H1 (cell line): ENCODE measurements around the gene ZNF488. TPM values are rescaled to one million over a fixed set of nuclear protein-coding genes. Genes with fewer than 3 reads are reported as not detected.

Experiments
- CTCF ChIA-PET: fragments of 300-600 bp; sonication (Branson Sonifier 250); formaldehyde crosslinking; loops from one replicate; lab custom pipeline; 2021; ENCODE audit not compliant: partially characterized antibody; lab: Charles Lee
- POLR2A ChIA-PET: fragments of 300-600 bp; sonication (Branson Sonifier 250); formaldehyde crosslinking; loops from one replicate; lab custom pipeline; 2021; ENCODE audit warnings: inconsistent platforms; ENCODE audit not compliant: partially characterized antibody; lab: Charles Lee
- DNase-seq, 2 experiments: peaks; one replicate each; pipeline versions ENCODE4 v3.0.0 to v3.0.0-alpha.2; 2010 to 2022; ENCODE audit warnings: low spot score in 2 of 2, low read depth in 1 of 2, mixed read lengths in 1 of 2
- FAIRE-seq: peaks from 2 replicates; lab custom pipeline; 2011; peaks lifted over from hg19 to GRCh38; lab: Jason Lieb, UNC
- H2AFZ ChIP-seq: 2 replicates; pipeline ENCODE4 v1.8.1; 2012; ENCODE audit warnings: low read length, inconsistent platforms
- H2AK5ac ChIP-seq: 2 replicates; pipeline ENCODE4 v1.6.1; 2013; ENCODE audit warnings: low read depth, low read length
- H2BK120ac ChIP-seq: replicated peaks from 2 replicates; pipeline ENCODE3; 2013; ENCODE audit warnings: low read depth, low read length, inconsistent platforms
- H2BK12ac ChIP-seq: 2 replicates; pipeline ENCODE4 v1.6.1; 2013; ENCODE audit warnings: low read depth, low read length
- H2BK15ac ChIP-seq: 2 replicates; pipeline ENCODE4 v1.6.1; 2013; ENCODE audit warnings: low read length
- H2BK20ac ChIP-seq: 2 replicates; pipeline ENCODE4 v1.6.1; 2013; ENCODE audit warnings: low read length
- H2BK5ac ChIP-seq: 2 replicates; pipeline ENCODE4 v1.6.1; 2013; ENCODE audit warnings: low read depth, low read length
- H3K14ac ChIP-seq: 2 replicates; pipeline ENCODE4 v1.6.1; 2013; ENCODE audit warnings: inconsistent platforms; ENCODE audit not compliant: insufficient read length
- H3K18ac ChIP-seq: 2 replicates; pipeline ENCODE4 v1.6.1; 2013; ENCODE audit warnings: low read length; ENCODE audit errors: extremely low read depth
- H3K23ac ChIP-seq: 2 replicates; pipeline ENCODE4 v1.6.1; 2013; ENCODE audit warnings: inconsistent platforms; ENCODE audit not compliant: insufficient read length
- H3K23me2 ChIP-seq: 2 replicates; pipeline ENCODE4 v1.6.1; 2013; ENCODE audit warnings: low read depth, low read length
- H3K27ac ChIP-seq: 2 replicates; pipeline ENCODE4 v1.6.1; 2011; ENCODE audit warnings: low read depth, low read length, inconsistent platforms
- H3K27me3 ChIP-seq, 4 experiments: replicated peaks in 1 of 4; 1 replicate in 1 of 4; 2 replicates in 3 of 4; pipeline versions ENCODE4 v1.6.1 to v1.8.1; 2011 to 2013; ENCODE audit warnings: low read length in 3 of 4, mild to moderate bottlenecking in 3 of 4, inconsistent platforms in 2 of 4, mixed read lengths in 2 of 4, moderate library complexity in 1 of 4; ENCODE audit not compliant: control insufficient read depth in 3 of 4, insufficient read depth in 3 of 4; ENCODE audit errors: extremely low read depth in 1 of 4
- H3K36me3 ChIP-seq, 4 experiments: 2 replicates each; pipeline versions ENCODE4 v1.6.1 to v1.8.1; 2011 to 2013; ENCODE audit warnings: mild to moderate bottlenecking in 4 of 4, low read length in 3 of 4, moderate library complexity in 2 of 4, control low read depth in 1 of 4, inconsistent platforms in 1 of 4; ENCODE audit not compliant: insufficient read depth in 4 of 4, control insufficient read depth in 2 of 4
- H3K4ac ChIP-seq: replicated peaks from 2 replicates; pipeline ENCODE3; 2013; ENCODE audit warnings: low read length, low read depth, mixed read lengths, inconsistent platforms; ENCODE audit not compliant: insufficient read length
- H3K4me1 ChIP-seq, 4 experiments: replicated peaks in 1 of 4; 1 replicate in 1 of 4; 2 replicates in 3 of 4; pipeline versions ENCODE4 v1.6.1 to v1.8.1; 2011 to 2013; ENCODE audit warnings: low read length in 3 of 4, inconsistent platforms in 2 of 4, mixed read lengths in 1 of 4; ENCODE audit not compliant: insufficient read depth in 4 of 4, control insufficient read depth in 3 of 4
- H3K4me2 ChIP-seq, 2 experiments: 2 replicates each; pipeline versions ENCODE4 v1.6.1 to v1.8.1; 2011 to 2013; ENCODE audit warnings: low read depth in 2 of 2, low read length in 2 of 2, control low read depth in 1 of 2, inconsistent platforms in 1 of 2, mild to moderate bottlenecking in 1 of 2; ENCODE audit not compliant: insufficient read depth in 1 of 2
- H3K4me3 ChIP-seq, 4 experiments: fragments of 200-600, 300-600 bp in 1 of 4; sonication (generic), shearing (Covaris generic), sonication (Bioruptor Twin) in 1 of 4; 2 replicates each; pipeline versions ENCODE4 v1.5.1 to v1.8.1; 2011 to 2016; ENCODE audit warnings: low read length in 4 of 4, low read depth in 3 of 4, control low read depth in 2 of 4, inconsistent platforms in 2 of 4, mild to moderate bottlenecking in 2 of 4, mixed read lengths in 1 of 4, moderate library complexity in 1 of 4; ENCODE audit not compliant: insufficient read depth in 2 of 4; ENCODE audit errors: extremely low read depth in 1 of 4
- H3K56ac ChIP-seq: replicated peaks from 2 replicates; pipeline ENCODE3; 2013; ENCODE audit warnings: low read depth, mild to moderate bottlenecking, mixed read lengths, low read length, inconsistent platforms; ENCODE audit not compliant: insufficient read length
- H3K79me1 ChIP-seq: 2 replicates; pipeline ENCODE4 v1.6.1; 2013; ENCODE audit warnings: low read depth, low read length, control low read depth
- H3K79me2 ChIP-seq, 2 experiments: 2 replicates each; pipeline versions ENCODE4 v1.6.1 to v1.8.1; 2012 to 2013; ENCODE audit warnings: low read length in 2 of 2, mild to moderate bottlenecking in 2 of 2, inconsistent platforms in 1 of 2; ENCODE audit not compliant: insufficient read depth in 2 of 2, control insufficient read depth in 1 of 2
- H3K9ac ChIP-seq, 4 experiments: replicated peaks in 1 of 4; 1 replicate in 1 of 4; 2 replicates in 3 of 4; pipeline versions ENCODE4 v1.6.1 to v1.8.1; 2011 to 2013; ENCODE audit warnings: low read depth in 3 of 4, low read length in 3 of 4, control low read depth in 2 of 4, mild to moderate bottlenecking in 2 of 4, moderate library complexity in 2 of 4, inconsistent platforms in 1 of 4; ENCODE audit errors: extremely low read depth in 1 of 4
- H3K9me3 ChIP-seq, 2 experiments: 2 replicates each; pipeline versions ENCODE4 v1.6.1 to v1.8.1; 2012 to 2013; ENCODE audit warnings: mild to moderate bottlenecking in 2 of 2, moderate library complexity in 2 of 2, control low read depth in 1 of 2, inconsistent platforms in 1 of 2, low read depth in 1 of 2, low read length in 1 of 2, mixed read lengths in 1 of 2; ENCODE audit not compliant: insufficient read depth in 2 of 2
- H4K20me1 ChIP-seq, 2 experiments: replicated peaks in 1 of 2; 2 replicates each; pipeline versions ENCODE3 to v1.8.1; 2011 to 2013; ENCODE audit warnings: inconsistent platforms in 2 of 2, low read length in 2 of 2, mild to moderate bottlenecking in 1 of 2; ENCODE audit not compliant: insufficient read depth in 2 of 2, control insufficient read depth in 1 of 2
- H4K5ac ChIP-seq: 2 replicates; pipeline ENCODE4 v1.6.1; 2013; ENCODE audit warnings: low read length, low read depth, mixed read lengths, inconsistent platforms; ENCODE audit not compliant: insufficient read length
- H4K8ac ChIP-seq: 2 replicates; pipeline ENCODE4 v1.8.0; 2013; ENCODE audit warnings: mild to moderate bottlenecking, moderate library complexity, low read length, inconsistent platforms; ENCODE audit not compliant: insufficient read depth; ENCODE audit errors: extremely low read depth
- H4K91ac ChIP-seq: replicated peaks from 2 replicates; pipeline ENCODE3; 2013; ENCODE audit warnings: low read length, mixed read lengths, inconsistent platforms; ENCODE audit not compliant: insufficient read length
- CREB1 ChIP-seq: IDR thresholded peaks from 2 replicates; pipeline ENCODE4 v1.6.1; 2012; ENCODE audit warnings: inconsistent platforms
- CTBP2 ChIP-seq: IDR thresholded peaks from 2 replicates; pipeline ENCODE4 v1.7.0; 2011; ENCODE audit warnings: borderline replicate concordance, mild to moderate bottlenecking, moderate library complexity, mixed read lengths, low read length; ENCODE audit not compliant: insufficient read depth, insufficient read length
- GABPA ChIP-seq: IDR thresholded peaks from 2 replicates; pipeline ENCODE4 v1.6.1; 2011; ENCODE audit warnings: mild to moderate bottlenecking, low read length, moderate library complexity, borderline replicate concordance; ENCODE audit not compliant: insufficient read depth
- GTF2F1 ChIP-seq: IDR thresholded peaks from 2 replicates; pipeline ENCODE4 v1.6.1; 2012; ENCODE audit warnings: low read depth, low read length, improper control_type of control experiment, borderline replicate concordance
- HDAC2 ChIP-seq, 2 experiments: fragments of 300-600 bp in 1 of 2; sonication (generic) in 1 of 2; IDR thresholded peaks; 2 replicates each; pipeline ENCODE4 v1.6.1; 2011 to 2012; ENCODE audit warnings: low read depth in 2 of 2, low read length in 2 of 2, mild to moderate bottlenecking in 2 of 2, moderate library complexity in 2 of 2, borderline replicate concordance in 1 of 2, inconsistent platforms in 1 of 2
- JUND ChIP-seq: IDR thresholded peaks from 2 replicates; pipeline ENCODE4 v1.6.1; 2011; ENCODE audit warnings: mild to moderate bottlenecking, improper control_type of control experiment, low read length
- MAX ChIP-seq: IDR thresholded peaks from 2 replicates; pipeline ENCODE4 v1.6.1; 2012; ENCODE audit warnings: inconsistent platforms
- RNF2 ChIP-seq: fragments of 200-900, 300-1000 bp; sonication (generic); IDR thresholded peaks from 2 replicates; pipeline ENCODE4 v1.7.1; 2016; ENCODE audit warnings: borderline replicate concordance, low read depth, mild to moderate bottlenecking, antibody characterized with exemption, low read length; ENCODE audit not compliant: poor library complexity, severe bottlenecking; ENCODE audit errors: missing control alignments
- SIRT6 ChIP-seq: IDR thresholded peaks from one replicate; pipeline ENCODE4 v1.7.1; 2012; ENCODE audit warnings: low read length, inconsistent platforms
- SP4 ChIP-seq: IDR thresholded peaks from 2 replicates; pipeline ENCODE4 v1.6.1; 2012; ENCODE audit warnings: low read length, inconsistent platforms
- TBP ChIP-seq: IDR thresholded peaks from 2 replicates; pipeline ENCODE4 v1.6.1; 2011; ENCODE audit warnings: low read depth, low read length, improper control_type of control experiment
- USF2 ChIP-seq: IDR thresholded peaks from 2 replicates; pipeline ENCODE4 v1.6.1; 2011; ENCODE audit warnings: low read length, improper control_type of control experiment
- YY1 ChIP-seq: IDR thresholded peaks from 2 replicates; pipeline ENCODE4 v1.6.1; 2011; ENCODE audit warnings: low read depth, mild to moderate bottlenecking, low read length
- WGBS, 2 experiments: shearing (Covaris generic) in 1 of 2; methylation state at CpG; one replicate each; pipeline versions ENCODE4 v1.1.6 to v1.1.7; 2013 to 2015; ENCODE audit warnings: low lambda C conversion rate in 2 of 2, mixed read lengths in 2 of 2, inconsistent platforms in 1 of 2, low coverage in 1 of 2, missing lambda C conversion rate in 1 of 2; ENCODE audit not compliant: insufficient replicate concordance in 2 of 2, insufficient coverage in 1 of 2, insufficient read length in 1 of 2; ENCODE audit errors: extremely low coverage in 1 of 2, missing lambda C conversion rate in 1 of 2; 5-methylcytosine and 5-hydroxymethylcytosine counted together
- polyA plus RNA-seq, 7 experiments: library from polyadenylated mRNA; depleted of rRNA in 3 of 7; stranded (reverse) in 5 of 7; unstranded in 2 of 7; fragments of >200 nt in 5 of 7; fragments of 200-250 nt in 2 of 7; gene quantifications; 1 replicate in 5 of 7; 2 replicates in 1 of 7; 4 replicates in 1 of 7; pipeline versions ENCODE4 v1.2.1 to v1.2.3, GENCODE V29; 2011 to 2013; ENCODE audit warnings: missing spikeins in 2 of 7, mixed read lengths in 2 of 7
- total RNA-seq: library from RNA; stranded (reverse); fragmentation: NEBNext Ultra II Directional; extraction: Animal tissue kit (Norgen Biotek cat#: 25700); gene quantifications from 2 replicates; pipeline ENCODE4 v1.2.1, GENCODE V29; 2021

ZNF488 gene
- total and polyA plus RNA-seq, 2 of the 8 experiments (the other 6 are each of a cell fraction or from before 2014, with no cell fraction given): 7.9 to 11.4 TPM

GRCh38 chr10:47333532-47333931, 50.6 kb downstream of the ZNF488 start:
- Histone ChIP-seq H3K9me3 (no peaks in the 10 kb centered on the region), H4K5ac (no peak overlapping the region), H3K23ac (no peak overlapping the region), H3K79me1 (no peaks in the 10 kb centered on the region), H3K79me2 (no peaks in the 10 kb centered on the region), H3K9ac (no peak overlapping the region), H2BK12ac (no peak overlapping the region), H3K27me3 (no peaks in the 10 kb centered on the region; a peak in 1 of 7 replicates), H2AK5ac (no peak overlapping the region), H2AFZ (no peak overlapping the region), H3K4me2 (no peak overlapping the region), H2BK120ac (no peak overlapping the region), H3K14ac (no peak overlapping the region), H3K4me1 (no peaks in the 10 kb centered on the region), H3K4me3 (no peak overlapping the region), H3K36me3 (no peaks in the 10 kb centered on the region; a peak in 1 of 8 replicates)
- CTCF ChIA-PET: interaction anchor here (1.1 kb wide), 1 partner anchor 9 kb away, joined by 4 read pairs; no protein-coding TSS in a partner anchor
- FAIRE-seq: no peak
- WGBS, 2 experiments: 69% methylated on average over 6 of the region's 6 CpGs; no CpG with 5 or more reads in 1 of the 2 experiments
- DNase-seq: no peak
- no peak for TF ChIP-seq GABPA
- TF ChIP-seq CTBP2: no peak
- TF ChIP-seq HDAC2 (IDR thresholded peaks at IDR 0.05; ENCODE audit: borderline replicate concordance in 1 of 2, low read depth in 2 of 2, low read length in 2 of 2): no peak
- TF ChIP-seq RNF2: no peak
- TF ChIP-seq YY1: no peak
- no peak for TF ChIP-seq MAX
- TF ChIP-seq USF2: no peak
- TF ChIP-seq SIRT6: no peak
- TF ChIP-seq SP4: no peak
- no peak for TF ChIP-seq TBP
- no peak for TF ChIP-seq GTF2F1
- no peak for TF ChIP-seq JUND
- no peak for TF ChIP-seq CREB1
- TF ChIP-seq, all 59 proteins: peak for 0
- Histone ChIP-seq H3K27ac (no peak overlapping the region), H3K56ac (no peak overlapping the region), H3K4ac (no peak overlapping the region), H2BK15ac (no peak overlapping the region), H3K23me2 (no peaks in the 10 kb centered on the region), H2BK20ac (no peak overlapping the region), H4K91ac (no peak overlapping the region), H4K8ac (no peak overlapping the region), H2BK5ac (no peak overlapping the region), H4K20me1 (no peaks in the 10 kb centered on the region), H3K18ac (no peak overlapping the region)
- POLR2A ChIA-PET: no interaction called here
